GM21717 (cell line): Measurements from ENCODE around the gene NEU3.
"Not testable (repeated sequence)": the region's sequence is repeated elsewhere in the genome, so short reads cannot be mapped to it uniquely, and the experiment has no call there.

Experiments used
- ATAC-seq: cut with Tn5 transposase; IDR thresholded peaks from one replicate; pipeline ENCODE4 v1.9.1; 2021; ENCODE audit warnings: mild to moderate bottlenecking, moderate library complexity; ENCODE audit not compliant: unreplicated experiment

NEU3 gene

DNA sequence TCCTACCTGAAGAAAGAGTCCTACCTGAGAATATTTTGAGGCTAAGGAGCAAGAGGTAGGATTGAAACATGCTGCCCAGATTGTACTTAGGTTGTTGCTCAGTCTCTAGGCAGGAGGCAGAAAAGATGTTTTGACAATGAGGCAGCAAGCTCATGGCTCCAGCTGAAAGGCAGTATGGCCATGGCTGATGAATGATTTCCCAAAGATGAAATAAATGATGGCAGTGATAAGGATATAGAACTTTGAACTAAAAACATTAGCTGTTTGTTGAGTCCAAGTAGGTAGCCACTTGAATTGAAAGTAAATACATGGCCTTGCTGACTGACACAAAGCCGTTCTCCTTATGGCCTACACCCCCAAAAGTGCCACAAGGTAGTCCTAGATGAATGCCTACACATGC is 6.8 kb upstream of the NEU3 start:
- no peak for ATAC-seq

DNA sequence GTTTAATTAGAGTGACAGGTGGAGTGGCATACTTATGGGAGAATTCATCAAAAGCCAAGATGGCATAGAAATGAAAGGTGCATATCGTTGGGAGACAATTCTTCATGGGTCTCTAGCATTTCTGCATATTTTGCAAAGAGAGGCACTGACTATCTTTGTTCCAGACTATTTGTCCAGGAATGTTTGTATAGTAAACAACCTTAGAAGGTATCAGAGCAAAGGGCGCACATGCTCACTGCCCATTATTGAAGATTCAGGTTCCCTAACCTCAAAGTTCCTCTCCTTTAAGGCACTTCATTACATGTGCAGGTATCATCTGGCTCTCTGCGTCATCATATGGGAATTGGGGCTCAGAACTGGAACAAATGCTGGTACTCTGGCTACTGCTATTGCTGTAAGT is 4.7 kb upstream of the NEU3 start:
- no peak for ATAC-seq

DNA sequence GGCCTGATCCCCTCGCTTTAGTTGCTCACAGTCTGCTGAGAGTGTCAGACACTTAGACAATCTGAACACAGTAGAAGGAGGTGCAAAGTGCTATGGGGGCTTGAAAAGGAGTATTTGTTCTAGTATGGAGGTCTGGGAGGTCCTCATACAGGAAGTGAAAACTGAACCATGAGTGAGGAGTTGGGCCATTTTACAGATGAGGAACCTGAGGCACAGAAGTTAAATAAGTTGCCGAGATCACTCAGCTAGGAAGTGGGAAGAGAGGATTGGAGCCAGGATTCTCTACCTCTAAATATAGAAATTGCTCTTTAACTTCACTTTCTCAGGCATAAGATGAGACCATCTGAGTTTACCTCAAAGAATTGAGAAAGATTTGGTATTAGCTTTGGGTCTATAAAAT is 4.0 kb upstream of the NEU3 start:
- no peak for ATAC-seq

DNA sequence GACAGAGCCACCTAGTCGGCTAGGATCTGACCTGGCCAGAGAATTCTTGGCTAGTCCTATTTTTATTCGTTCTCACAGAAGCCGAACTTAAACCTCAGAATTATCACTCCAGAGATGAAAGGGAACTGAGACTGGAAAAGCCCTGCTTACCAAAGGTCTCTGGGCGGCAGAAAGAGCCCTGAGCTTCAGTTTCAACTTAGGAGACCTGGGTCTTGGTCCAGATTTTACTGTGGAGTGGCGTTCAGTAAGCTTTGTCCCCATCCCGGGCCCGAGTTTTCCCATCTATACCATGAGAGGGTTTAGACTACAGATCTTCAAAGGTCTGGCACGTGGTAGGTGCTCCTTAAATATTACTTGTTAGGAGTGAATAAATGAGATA is 516 bp downstream of the NEU3 start:
- ATAC-seq = peak; percentile 13

GRCh38 chr11:74990150-74990549 is 1.4 kb downstream of the NEU3 start:
- not testable (repeated sequence) for ATAC-seq

DNA sequence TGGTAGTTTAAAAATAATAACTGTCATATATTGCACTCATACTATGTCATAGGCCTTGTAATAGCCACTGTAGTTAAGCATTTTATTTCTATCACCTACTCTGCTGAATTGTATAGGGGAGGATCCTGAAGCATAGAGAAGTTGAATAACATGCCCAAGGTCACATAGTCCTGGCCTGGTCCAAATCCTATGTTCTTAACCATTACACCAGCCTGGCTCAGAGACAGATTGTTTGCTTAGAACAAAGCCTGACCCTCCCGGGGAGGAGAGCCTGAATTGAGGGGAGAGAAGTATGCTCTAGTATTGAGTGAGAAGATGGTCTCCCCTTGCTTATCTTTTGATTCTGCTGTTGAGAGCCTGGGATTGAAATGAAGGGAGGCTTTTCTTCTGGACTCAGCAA is 2.2 kb downstream of the NEU3 start:
- no peak for ATAC-seq

DNA sequence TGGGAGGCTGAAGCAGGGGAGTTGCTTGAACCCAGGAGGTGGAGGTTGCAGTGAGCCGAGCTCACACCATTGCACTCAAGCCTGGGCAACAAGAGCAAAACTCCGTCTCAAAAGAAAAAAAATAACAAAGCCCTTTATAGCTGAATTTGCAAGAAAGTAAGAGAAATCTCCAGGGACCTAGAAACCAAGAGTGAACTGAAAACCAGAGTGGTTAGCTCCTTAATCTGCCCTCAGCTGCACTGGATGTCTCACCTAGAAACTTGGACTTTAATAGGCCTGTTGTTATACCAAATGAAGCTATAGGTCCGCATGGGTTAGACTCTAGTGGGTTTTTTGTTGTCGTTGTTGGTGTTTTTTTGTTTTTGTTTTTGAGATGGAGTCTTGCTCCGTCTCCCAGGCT is 4.1 kb downstream of the NEU3 start:
- no peak for ATAC-seq

DNA sequence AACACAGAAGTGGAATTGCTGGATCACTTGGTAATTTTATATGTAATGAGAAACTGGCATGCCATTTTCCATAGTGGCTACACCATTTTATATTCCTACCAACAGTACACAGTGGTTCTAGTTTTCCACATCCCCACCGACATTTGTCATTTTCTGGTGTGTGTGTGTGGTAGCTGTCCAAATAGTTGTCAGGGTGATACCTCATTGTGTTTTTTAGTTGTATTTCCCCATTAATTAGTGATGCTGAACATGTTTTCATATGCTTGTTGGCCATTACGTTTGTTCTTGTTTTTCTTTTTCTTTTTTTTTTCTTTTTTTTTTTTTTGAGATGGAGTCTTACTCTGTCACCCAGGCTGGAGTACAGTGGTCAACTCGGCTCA is 12.2 kb downstream of the NEU3 start:
- ATAC-seq = no peak

DNA sequence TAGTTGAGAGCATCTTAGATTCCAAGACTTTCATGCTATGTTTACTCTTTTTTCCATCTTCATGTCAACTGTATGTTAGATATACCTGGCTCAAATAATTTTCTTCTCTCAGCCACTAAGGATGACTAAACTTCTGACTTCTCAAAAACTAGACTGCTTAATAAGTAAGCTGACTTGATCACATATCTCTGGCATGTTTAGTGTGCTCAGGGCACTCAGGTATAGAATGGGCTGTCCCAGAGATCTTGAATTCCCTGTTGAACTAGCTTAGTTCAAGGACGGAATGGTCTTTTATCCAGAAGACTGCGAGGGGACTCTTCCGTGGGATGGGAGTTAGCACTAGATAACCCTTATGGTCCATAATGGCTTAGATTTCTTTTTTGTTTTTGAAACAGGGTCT is 13.0 kb downstream of the NEU3 start:
- no peak for ATAC-seq

DNA sequence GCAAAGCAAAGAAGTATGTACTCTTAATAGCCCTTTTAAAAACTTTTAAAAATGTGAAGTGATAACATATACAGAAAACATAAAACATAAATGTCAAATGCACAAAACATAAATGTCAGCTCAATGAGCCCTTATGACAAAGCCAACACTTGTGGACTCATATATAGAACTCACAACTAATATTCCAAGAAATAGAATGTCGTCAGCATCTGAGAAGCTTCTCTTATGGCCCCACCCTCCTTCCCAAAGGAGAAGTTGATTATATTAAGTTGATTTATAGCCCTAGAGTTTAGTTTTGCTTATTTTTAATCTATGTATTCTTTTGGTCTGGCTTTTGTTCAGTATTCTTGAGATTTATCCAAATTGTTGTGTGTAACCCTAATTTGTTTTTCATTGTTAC is 13.8 kb downstream of the NEU3 start:
- ATAC-seq = no peak

GRCh38 chr11:75004215-75004614 is 15.5 kb downstream of the NEU3 start:
- no peak for ATAC-seq

GRCh38 chr11:75011357-75011756 is 22.6 kb downstream of the NEU3 start:
- no peak for ATAC-seq

- no peak for ATAC-seq
Observed at GRCh38 chr11:75011872-75012271, 23.1 kb downstream of the NEU3 start.

DNA sequence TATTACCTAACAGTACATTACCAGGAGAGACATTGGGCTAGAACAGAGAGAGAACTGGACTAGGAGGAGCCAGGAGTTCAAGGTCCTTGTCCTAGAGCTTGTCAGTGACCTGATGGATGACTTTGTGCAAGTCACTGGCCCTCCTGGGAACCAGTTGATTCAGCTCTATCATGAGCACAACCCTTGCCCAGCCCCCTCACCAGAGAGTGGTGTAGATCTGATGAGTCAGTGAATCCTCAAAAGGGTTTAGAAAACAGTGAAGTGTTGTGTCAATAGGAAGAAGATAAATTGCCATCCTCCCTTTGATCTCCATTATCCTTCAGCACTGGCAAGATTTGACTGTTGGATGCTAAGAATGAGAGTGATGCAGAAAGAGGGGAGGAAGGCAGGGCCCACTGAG is 24.3 kb downstream of the NEU3 start:
- no peak for ATAC-seq

GRCh38 chr11:75014129-75014528 is 25.4 kb downstream of the NEU3 start:
- no peak for ATAC-seq

- ATAC-seq = not testable (repeated sequence)
Observed at GRCh38 chr11:75019200-75019599, 30.5 kb downstream of the NEU3 start.

- not testable (repeated sequence) for ATAC-seq
Observed at GRCh38 chr11:75020328-75020727, 31.6 kb downstream of the NEU3 start.

DNA sequence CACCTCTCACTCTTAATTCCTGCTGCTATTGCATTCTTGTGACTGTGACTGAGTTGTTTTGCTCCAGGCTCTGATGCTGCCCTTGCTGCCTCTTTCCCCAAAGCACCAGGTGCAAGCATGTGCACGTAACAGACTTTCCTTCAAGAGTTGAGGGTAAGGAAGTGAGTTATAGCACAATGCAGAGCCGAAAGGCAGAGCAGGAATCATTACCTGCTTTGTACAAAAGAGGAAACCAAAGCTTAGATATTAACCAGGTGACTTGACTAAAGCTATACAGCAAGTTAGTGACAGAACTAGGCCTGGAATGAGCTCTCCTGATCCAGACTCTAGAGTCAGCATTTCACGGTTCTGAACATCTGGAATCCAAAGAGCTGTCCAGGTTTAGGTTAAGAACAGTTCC is 33.6 kb downstream of the NEU3 start:
- no peak for ATAC-seq

DNA sequence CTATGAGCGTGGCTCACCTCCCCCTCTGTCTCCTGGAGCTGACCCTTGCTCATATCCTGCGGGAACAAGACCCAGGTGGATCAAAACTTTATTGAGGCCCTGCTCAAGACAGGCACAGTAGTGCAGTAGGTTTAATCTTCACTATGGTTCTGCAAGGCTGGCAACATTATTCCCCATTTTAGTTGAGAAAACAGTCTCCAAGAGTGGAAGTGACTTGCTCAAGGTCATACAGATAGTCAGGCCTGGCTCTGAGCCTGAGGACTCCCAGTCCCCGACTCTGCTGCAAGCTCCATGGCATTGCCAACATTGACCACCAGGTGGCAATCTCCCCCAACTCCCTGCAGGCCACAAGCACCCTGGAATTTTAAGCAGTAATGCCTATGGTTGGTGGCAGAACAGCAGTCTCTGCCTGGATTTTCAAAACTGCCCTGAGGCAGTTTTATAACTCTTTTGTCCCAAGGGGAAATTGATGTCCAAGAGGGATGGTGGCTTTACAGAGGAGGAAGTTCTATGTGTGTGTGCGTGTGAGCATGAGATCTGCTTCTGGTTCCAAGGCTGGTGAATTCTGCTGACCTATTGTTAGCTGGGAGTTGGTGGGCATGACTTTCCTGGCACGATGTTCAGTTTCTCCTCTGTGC is 34.1 kb downstream of the NEU3 start:
- ATAC-seq = no peak

- no peak for ATAC-seq
Observed at GRCh38 chr11:75023446-75024067, 34.8 kb downstream of the NEU3 start.

GRCh38 chr11:75024068-75024449 is 35.3 kb downstream of the NEU3 start:
- no peak for ATAC-seq

- ATAC-seq = no peak
Observed at GRCh38 chr11:75024764-75025211, 36.1 kb downstream of the NEU3 start.

DNA sequence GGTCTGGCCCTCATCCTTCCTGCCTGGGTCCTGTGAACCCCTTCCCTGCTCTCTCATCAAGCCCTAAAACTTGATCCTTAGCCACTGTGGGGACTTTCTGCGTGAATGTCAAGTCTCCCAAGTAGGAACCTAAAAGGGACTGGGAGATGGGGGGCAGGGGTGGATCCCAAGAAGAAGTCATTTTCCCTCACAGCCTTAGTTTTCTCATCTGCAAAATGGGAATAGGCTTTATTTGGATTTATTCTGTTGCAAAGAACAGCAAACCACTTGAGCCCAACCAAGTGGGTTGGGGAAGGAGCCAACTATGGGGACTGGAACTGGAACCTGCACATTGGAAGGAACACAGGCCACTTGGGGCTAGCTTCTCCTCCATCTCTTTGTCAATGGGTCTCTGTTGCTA is 36.8 kb downstream of the NEU3 start:
- no peak for ATAC-seq
